OCI-LY7 (cell line): ENCODE measurements around the gene SAA2.

Experiments used
- EZH2phosphoT487 ChIP-seq: fragments of 200-600 bp; sonication (generic); IDR thresholded peaks from 2 replicates; pipeline ENCODE4 v1.6.1; 2018; ENCODE audit warnings: low read depth, borderline replicate concordance, mild to moderate bottlenecking, mixed run types, antibody characterized with exemption, low read length, moderate library complexity, mixed read lengths
- TF ChIP-seq, protein P1 (sequence below): fragments of 200-600 bp; sonication (generic); conservative IDR thresholded peaks from 2 replicates; pipeline ENCODE4 v1.5.1; 2014; ENCODE audit warnings: mild to moderate bottlenecking, antibody characterized with exemption, low read length, moderate library complexity, mixed read lengths

DNA sequence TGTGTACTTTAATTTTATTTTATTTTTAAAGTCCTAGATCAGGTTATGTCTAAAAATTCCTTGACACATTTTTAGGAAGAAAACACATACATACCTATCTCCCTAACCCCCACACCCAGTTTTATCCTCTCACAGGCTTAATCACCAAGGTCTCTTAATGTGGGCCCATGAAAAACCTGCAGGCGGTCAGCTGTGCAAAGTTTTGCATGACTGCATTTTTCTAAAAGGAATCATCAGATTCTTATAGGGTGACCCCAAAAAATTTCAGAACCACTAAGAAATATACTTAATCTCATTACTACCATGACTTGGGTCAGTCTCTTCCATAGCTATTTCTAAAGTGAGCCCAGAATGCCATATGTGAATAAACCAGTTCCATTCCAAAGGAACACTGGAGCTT, 37.4 kb upstream of the SAA2 start:
- TF ChIP-seq, protein P1, sequence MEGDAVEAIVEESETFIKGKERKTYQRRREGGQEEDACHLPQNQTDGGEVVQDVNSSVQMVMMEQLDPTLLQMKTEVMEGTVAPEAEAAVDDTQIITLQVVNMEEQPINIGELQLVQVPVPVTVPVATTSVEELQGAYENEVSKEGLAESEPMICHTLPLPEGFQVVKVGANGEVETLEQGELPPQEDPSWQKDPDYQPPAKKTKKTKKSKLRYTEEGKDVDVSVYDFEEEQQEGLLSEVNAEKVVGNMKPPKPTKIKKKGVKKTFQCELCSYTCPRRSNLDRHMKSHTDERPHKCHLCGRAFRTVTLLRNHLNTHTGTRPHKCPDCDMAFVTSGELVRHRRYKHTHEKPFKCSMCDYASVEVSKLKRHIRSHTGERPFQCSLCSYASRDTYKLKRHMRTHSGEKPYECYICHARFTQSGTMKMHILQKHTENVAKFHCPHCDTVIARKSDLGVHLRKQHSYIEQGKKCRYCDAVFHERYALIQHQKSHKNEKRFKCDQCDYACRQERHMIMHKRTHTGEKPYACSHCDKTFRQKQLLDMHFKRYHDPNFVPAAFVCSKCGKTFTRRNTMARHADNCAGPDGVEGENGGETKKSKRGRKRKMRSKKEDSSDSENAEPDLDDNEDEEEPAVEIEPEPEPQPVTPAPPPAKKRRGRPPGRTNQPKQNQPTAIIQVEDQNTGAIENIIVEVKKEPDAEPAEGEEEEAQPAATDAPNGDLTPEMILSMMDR, result no peak
- no peak for TF ChIP-seq EZH2phosphoT487
